Duodenal mucosa (tissue), 2 donors: Measurements from ENCODE around the gene XPO6.

Experiments used
- H3K27ac ChIP-seq: one replicate; pipeline ENCODE4 v1.7.0; 2013; ENCODE audit warnings: low read depth, low read length
- H3K27me3 ChIP-seq, 2 donors: one replicate each; pipeline ENCODE4 v1.7.0; 2013; ENCODE audit warnings: low read length in 2 of 2, control low read depth in 1 of 2; ENCODE audit not compliant: insufficient read depth in 2 of 2, control insufficient read depth in 1 of 2
- H3K36me3 ChIP-seq, 2 donors: one replicate each; pipeline ENCODE4 v1.7.0; 2013; ENCODE audit warnings: low read length in 2 of 2, control low read depth in 1 of 2; ENCODE audit not compliant: insufficient read depth in 2 of 2, control insufficient read depth in 1 of 2
- H3K4me1 ChIP-seq, 2 donors: one replicate each; pipeline ENCODE4 v1.7.0; 2013; ENCODE audit warnings: low read length in 2 of 2, control low read depth in 1 of 2; ENCODE audit not compliant: insufficient read depth in 2 of 2, control insufficient read depth in 1 of 2
- H3K4me3 ChIP-seq, 2 donors: one replicate each; pipeline ENCODE4 v1.7.0; 2013; ENCODE audit warnings: low read length in 2 of 2, low read depth in 1 of 2
- H3K9ac ChIP-seq, 2 donors: one replicate each; pipeline ENCODE4 v1.7.0; 2013; ENCODE audit warnings: low read length in 2 of 2, low read depth in 1 of 2
- H3K9me3 ChIP-seq, 2 donors: one replicate each; pipeline ENCODE4 v1.7.0; 2013; ENCODE audit warnings: low read length in 2 of 2, control low read depth in 1 of 2; ENCODE audit not compliant: control insufficient read depth in 1 of 2

XPO6 gene

DNA sequence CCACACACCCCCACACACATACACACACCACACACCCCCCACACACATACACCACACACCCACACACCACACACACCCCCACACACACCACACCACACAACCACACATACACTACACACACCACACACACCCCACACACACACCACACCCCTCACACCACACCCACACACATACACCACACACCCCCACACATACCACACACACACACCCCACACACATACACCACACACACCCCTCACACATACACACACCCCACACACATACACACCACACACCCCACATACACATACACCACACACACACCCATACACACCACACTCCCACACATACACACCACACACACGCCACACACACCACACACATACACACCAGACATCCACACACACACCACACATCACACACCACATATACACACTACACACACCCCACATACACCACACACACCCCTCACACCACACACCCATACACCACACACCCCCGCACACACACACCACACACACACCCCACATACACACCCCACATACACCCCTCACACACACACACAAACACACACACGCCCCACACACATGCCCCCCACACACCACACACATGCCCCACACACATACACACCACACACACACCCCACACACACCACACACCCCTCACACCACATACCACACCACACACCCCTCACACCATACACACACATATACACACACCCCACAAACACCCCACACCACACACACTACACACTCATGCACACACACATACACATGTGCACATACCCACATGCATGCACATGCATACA, 122.4 kb downstream of the XPO6 start:
- no peaks in the 10 kb centered on the region for H3K9me3 ChIP-seq
- no peaks in the 10 kb centered on the region for H3K27me3 ChIP-seq
- no peak overlapping the region for H3K4me3 ChIP-seq
- H3K27ac ChIP-seq = no peak overlapping the region
- no peak overlapping the region for H3K9ac ChIP-seq
- H3K36me3 ChIP-seq = peaks cover 0 to 2% of the 10 kb centered on the region in 2 donors
- no peaks in the 10 kb centered on the region for H3K4me1 ChIP-seq

DNA sequence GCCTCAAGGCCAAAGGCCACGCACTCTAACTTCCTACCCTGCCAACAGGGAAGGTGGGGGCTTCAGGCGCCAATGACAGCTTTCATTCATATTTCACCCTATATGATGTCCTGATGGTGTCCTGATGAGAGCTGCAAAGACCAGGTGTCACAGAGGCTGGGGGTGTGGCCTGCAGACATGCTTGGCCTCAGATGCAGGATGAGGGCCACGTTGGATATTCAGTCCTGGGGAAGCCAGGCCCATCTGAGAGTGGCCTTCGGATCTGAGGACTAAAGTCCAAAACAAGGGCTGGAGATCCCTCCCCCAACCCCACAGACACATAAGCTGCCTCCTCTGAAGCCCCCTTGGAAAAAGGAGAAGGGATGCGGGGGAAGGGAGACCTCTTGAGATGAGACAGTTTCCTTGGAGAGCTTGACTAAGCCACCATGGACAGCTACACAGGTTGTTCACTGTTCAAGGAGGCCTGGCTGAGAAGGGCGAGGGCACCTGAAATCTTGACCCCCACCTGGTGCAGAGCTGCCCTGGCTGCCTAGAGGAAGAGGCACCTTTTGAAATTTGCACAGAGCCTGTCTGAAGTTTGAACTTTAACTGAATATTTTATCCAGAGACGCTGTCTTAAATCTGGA, 124.0 kb downstream of the XPO6 start:
- Histone ChIP-seq H3K36me3 (peaks cover 0 to 2% of the 10 kb centered on the region in 2 donors), H3K27ac (no peak overlapping the region), H3K9ac (no peak overlapping the region), H3K9me3 (no peaks in the 10 kb centered on the region), H3K4me1 (peaks cover 0 to 2% of the 10 kb centered on the region in 2 donors), H3K27me3 (no peaks in the 10 kb centered on the region), H3K4me3 (no peak overlapping the region)

DNA sequence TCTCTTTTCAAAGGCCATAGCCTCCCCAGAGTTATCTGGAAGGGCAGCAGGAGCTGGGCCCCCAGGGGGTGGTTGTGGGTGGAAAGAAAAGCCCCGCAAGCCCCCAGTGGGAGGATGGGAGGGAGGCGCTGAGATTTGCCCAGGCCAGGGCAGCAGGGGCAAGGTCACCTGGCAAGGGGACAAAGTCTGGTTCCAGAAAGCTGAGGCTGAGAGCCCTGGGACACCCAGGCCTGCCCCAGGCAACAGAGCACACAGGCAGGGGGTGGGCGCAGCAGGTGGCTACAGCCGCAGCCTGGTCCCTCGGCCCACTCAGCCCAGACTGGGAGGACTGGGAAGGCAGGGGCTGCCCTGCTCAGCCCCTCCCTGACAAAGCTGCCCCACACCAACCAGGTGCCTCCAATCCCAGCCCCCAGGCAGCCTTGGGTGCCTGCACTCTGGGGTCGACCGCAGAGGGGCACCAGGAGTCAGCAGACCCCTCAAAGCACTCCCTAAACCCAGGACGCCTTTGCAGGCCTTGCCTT, 124.6 kb downstream of the XPO6 start:
- H3K4me1 ChIP-seq = peaks cover 0 to 5% of the 10 kb centered on the region in 2 donors
- H3K4me3 ChIP-seq = no peak overlapping the region
- no peak overlapping the region for H3K9ac ChIP-seq
- H3K36me3 ChIP-seq = peaks cover 0 to 2% of the 10 kb centered on the region in 2 donors
- H3K27me3 ChIP-seq = no peaks in the 10 kb centered on the region
- H3K27ac ChIP-seq = no peak overlapping the region
- no peaks in the 10 kb centered on the region for H3K9me3 ChIP-seq

- no peaks in the 10 kb centered on the region for H3K36me3 ChIP-seq
- H3K9ac ChIP-seq = no peak overlapping the region
- no peaks in the 10 kb centered on the region for H3K9me3 ChIP-seq
- H3K4me3 ChIP-seq = no peak overlapping the region
- no peak overlapping the region for H3K27ac ChIP-seq
- H3K27me3 ChIP-seq = no peaks in the 10 kb centered on the region
- peaks cover 0 to 5% of the 10 kb centered on the region in 2 donors for H3K4me1 ChIP-seq
Observed at GRCh38 chr16:28086186-28087139, 125.3 kb downstream of the XPO6 start.

GRCh38 chr16:28085389-28086171, 126.2 kb downstream of the XPO6 start:
- Histone ChIP-seq H3K9ac (no peak overlapping the region), H3K27me3 (no peaks in the 10 kb centered on the region), H3K27ac (no peak overlapping the region), H3K36me3 (no peaks in the 10 kb centered on the region), H3K4me3 (no peak overlapping the region), H3K9me3 (no peaks in the 10 kb centered on the region), H3K4me1 (peaks cover 0 to 5% of the 10 kb centered on the region in 2 donors)

- Histone ChIP-seq H3K36me3 (no peaks in the 10 kb centered on the region), H3K4me3 (no peak overlapping the region), H3K27me3 (no peaks in the 10 kb centered on the region), H3K9me3 (no peaks in the 10 kb centered on the region), H3K4me1 (peaks cover 0 to 5% of the 10 kb centered on the region in 2 donors), H3K9ac (no peak overlapping the region), H3K27ac (no peak overlapping the region)
Observed at GRCh38 chr16:28084209-28084608, 127.6 kb downstream of the XPO6 start.

GRCh38 chr16:28082624-28083023, 129.1 kb downstream of the XPO6 start:
- no peaks in the 10 kb centered on the region for H3K36me3 ChIP-seq
- H3K27me3 ChIP-seq = no peaks in the 10 kb centered on the region
- peaks cover 0 to 5% of the 10 kb centered on the region in 2 donors for H3K4me1 ChIP-seq
- H3K4me3 ChIP-seq = no peak overlapping the region
- H3K9me3 ChIP-seq = no peaks in the 10 kb centered on the region
- no peak overlapping the region for H3K9ac ChIP-seq
- H3K27ac ChIP-seq = no peak overlapping the region

DNA sequence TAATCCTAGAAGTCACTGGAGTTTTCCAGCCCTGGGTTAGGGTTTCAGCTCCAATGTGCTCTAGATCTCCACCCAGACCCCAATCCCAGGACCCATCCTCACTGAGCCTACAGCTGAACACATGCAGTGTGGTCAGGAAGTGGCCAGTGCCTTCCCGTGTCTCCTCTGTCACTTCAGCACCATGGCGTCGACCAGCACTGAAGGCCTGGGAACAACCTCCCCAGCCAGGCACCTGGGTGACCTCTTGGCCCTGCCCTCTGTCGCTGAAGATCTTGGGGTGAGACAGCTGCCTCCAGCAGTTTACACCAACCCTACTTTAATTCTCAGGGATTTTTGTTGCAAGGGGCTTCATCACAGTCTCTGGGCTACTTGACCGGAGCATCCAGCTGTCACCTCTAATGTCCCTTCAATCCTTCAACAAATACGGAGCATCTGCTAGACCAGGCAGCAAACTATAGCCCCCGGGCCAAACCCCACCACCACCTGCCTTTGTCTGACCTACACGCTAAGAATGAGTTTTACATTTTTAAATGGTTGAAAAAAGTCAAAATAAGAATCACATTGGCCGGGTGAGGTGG, 130.3 kb downstream of the XPO6 start:
- H3K4me3 ChIP-seq = no peak overlapping the region

DNA sequence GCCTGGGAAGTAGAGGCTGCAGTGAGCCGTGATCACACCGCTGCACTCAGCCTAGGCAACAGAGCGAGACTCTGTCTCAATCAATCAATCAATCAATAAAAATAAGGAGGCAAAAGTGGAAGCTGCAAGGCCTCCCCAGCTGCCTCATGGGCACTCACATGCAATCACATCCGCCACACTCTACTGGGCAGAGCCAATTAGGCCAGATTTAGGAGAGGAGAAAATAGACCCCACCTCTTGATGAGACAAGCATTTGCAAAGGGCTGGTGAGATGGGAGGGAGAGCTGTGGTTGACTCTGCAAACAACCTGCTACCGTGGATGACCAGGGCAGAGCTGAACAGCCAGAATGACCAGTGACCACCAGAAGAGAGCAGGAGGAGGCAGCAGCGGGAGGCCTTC, 133.5 kb downstream of the XPO6 start:
- no peak overlapping the region for H3K27ac ChIP-seq
- H3K9ac ChIP-seq = no peak overlapping the region
- H3K9me3 ChIP-seq = no peaks in the 10 kb centered on the region
- peaks cover 0 to 5% of the 10 kb centered on the region in 2 donors for H3K4me1 ChIP-seq
- no peaks in the 10 kb centered on the region for H3K36me3 ChIP-seq
- H3K4me3 ChIP-seq = no peak overlapping the region
- H3K27me3 ChIP-seq = no peaks in the 10 kb centered on the region

More for the DNA sequence above, 130.3 kb downstream of the XPO6 start:
- Histone ChIP-seq H3K4me1 (peaks cover 0 to 5% of the 10 kb centered on the region in 2 donors), H3K27me3 (no peaks in the 10 kb centered on the region), H3K9me3 (no peaks in the 10 kb centered on the region), H3K9ac (no peak overlapping the region), H3K36me3 (no peaks in the 10 kb centered on the region), H3K27ac (no peak overlapping the region)
